Neural crest cell (in vitro differentiated cells): Measurements from ENCODE around the gene SLC11A1. TPM values are rescaled to one million over a fixed set of nuclear protein-coding genes. Genes with fewer than 3 reads are reported as not detected.

ENCODE experiments used
- DNase-seq: peaks from one replicate; pipeline ENCODE4 v3.0.0; 2021; ENCODE audit warnings: low read depth, mixed read lengths, low spot score
- H3K27ac Mint-ChIP-seq: one replicate; pipeline ENCODE4 v1.8.0; 2021; ENCODE audit warnings: mild to moderate bottlenecking, mixed read lengths; ENCODE audit not compliant: unreplicated experiment
- H3K27me3 Mint-ChIP-seq: 2 replicates; pipeline ENCODE4 v1.8.0; 2021; ENCODE audit warnings: low read depth, mild to moderate bottlenecking, mixed read lengths
- H3K36me3 Mint-ChIP-seq: 2 replicates; pipeline ENCODE4 v1.8.0; 2021; ENCODE audit warnings: low read depth, mild to moderate bottlenecking, mixed read lengths
- H3K4me1 Mint-ChIP-seq: 2 replicates; pipeline ENCODE4 v1.8.0; 2021; ENCODE audit warnings: mixed read lengths
- H3K4me3 Mint-ChIP-seq: one replicate; pipeline ENCODE4 v1.8.0; 2021; ENCODE audit warnings: mild to moderate bottlenecking, mixed read lengths
- H3K9me3 Mint-ChIP-seq: 2 replicates; pipeline ENCODE4 v1.8.0; 2021; ENCODE audit warnings: mixed read lengths
- CTCF ChIP-seq: fragments of 200-600 bp; sonication (generic); conservative IDR thresholded peaks from 2 replicates; pipeline ENCODE4 v1.5.0; 2021; ENCODE audit warnings: antibody characterized with exemption, mild to moderate bottlenecking
- total RNA-seq: library from RNA; stranded (reverse); gene quantifications from 2 replicates; pipeline ENCODE4 v1.2.1, GENCODE V29; 2021

SLC11A1 gene
- total RNA-seq, 1 donor from 2014 or later, result 0.09 TPM

GRCh38 chr2:218395090-218395444, 13.0 kb downstream of the SLC11A1 start:
- Mint-ChIP-seq H3K36me3 (no peaks in the 10 kb centered on the region), H3K4me3 (no peak overlapping the region)

GRCh38 chr2:218395456-218395825, 13.4 kb downstream of the SLC11A1 start:
- Mint-ChIP-seq H3K36me3 (no peaks in the 10 kb centered on the region), H3K4me1 (peaks cover 23% of the 10 kb centered on the region), H3K4me3 (peak overlapping the region; percentile 99), H3K27me3 (peaks cover 36% of the 10 kb centered on the region), H3K9me3 (no peaks in the 10 kb centered on the region), H3K27ac (no peak overlapping the region)
- DNase-seq, result no peak
- no peak for TF ChIP-seq CTCF

More at GRCh38 chr2:218395090-218395444, 13.0 kb downstream of the SLC11A1 start:
- Mint-ChIP-seq H3K4me1 (peaks cover 23% of the 10 kb centered on the region), H3K27me3 (peaks cover 36% of the 10 kb centered on the region), H3K27ac (no peak overlapping the region), H3K9me3 (no peaks in the 10 kb centered on the region)
- no peak for DNase-seq
- TF ChIP-seq CTCF, result no peak

GRCh38 chr2:218395826-218396687, 14.0 kb downstream of the SLC11A1 start:
- Mint-ChIP-seq H3K27ac (peak overlapping the region; percentile 99), H3K36me3 (no peaks in the 10 kb centered on the region), H3K27me3 (peaks cover 36% of the 10 kb centered on the region), H3K4me1 (peaks cover 23% of the 10 kb centered on the region), H3K4me3 (peak overlapping the region; percentile 99), H3K9me3 (no peaks in the 10 kb centered on the region)
- DNase-seq, result peak; percentile 86
- peak; percentile 97 for TF ChIP-seq CTCF

GRCh38 chr2:218396688-218397462, 14.8 kb downstream of the SLC11A1 start:
- peaks cover 36% of the 10 kb centered on the region for H3K27me3 Mint-ChIP-seq
- no peak for TF ChIP-seq CTCF
- DNase-seq, result no peak
- no peaks in the 10 kb centered on the region for H3K9me3 Mint-ChIP-seq
- H3K4me3 Mint-ChIP-seq, result peak overlapping the region; percentile 99
- no peak overlapping the region for H3K27ac Mint-ChIP-seq
- H3K4me1 Mint-ChIP-seq, result peaks cover 23% of the 10 kb centered on the region
- no peaks in the 10 kb centered on the region for H3K36me3 Mint-ChIP-seq

GRCh38 chr2:218397463-218397819, 15.4 kb downstream of the SLC11A1 start:
- peaks cover 36% of the 10 kb centered on the region for H3K27me3 Mint-ChIP-seq
- peak overlapping the region; percentile 99 for H3K4me3 Mint-ChIP-seq
- H3K4me1 Mint-ChIP-seq, result peaks cover 23% of the 10 kb centered on the region
- H3K9me3 Mint-ChIP-seq, result no peaks in the 10 kb centered on the region
- no peak for TF ChIP-seq CTCF
- DNase-seq, result no peak
- no peak overlapping the region for H3K27ac Mint-ChIP-seq
- no peaks in the 10 kb centered on the region for H3K36me3 Mint-ChIP-seq
